Thoracic aorta (tissue), 2 donors: ENCODE results near the gene MEF2B. TPM values are rescaled to one million over a fixed set of nuclear protein-coding genes. Genes with fewer than 3 reads are reported as not detected.
"Not testable (repeated sequence)": the region's sequence is repeated elsewhere in the genome, so short reads cannot be mapped to it uniquely, and the experiment has no call there.

Experiments used
- ATAC-seq: fragments of 150-250 bp; one replicate; pipeline ENCODE4 v1.8.0; 2017; ENCODE audit warnings: low read depth; ENCODE audit not compliant: insufficient number of reproducible peaks, low FRiP score
- DNase-seq: peaks from one replicate; pipeline ENCODE4 v3.0.0-alpha.2; 2020; ENCODE audit warnings: low spot score
- H3K27ac ChIP-seq, 2 donors: fragments of 200-600 bp; sonication (generic); 1 replicate in 1 of 2; 2 replicates in 1 of 2; pipeline ENCODE4 v1.5.1; 2016; ENCODE audit warnings: mild to moderate bottlenecking in 2 of 2, moderate library complexity in 2 of 2
- H3K27me3 ChIP-seq: fragments of 200-600 bp; sonication (generic); replicated peaks from 2 replicates; pipeline ENCODE4 v1.6.0; 2016; ENCODE audit warnings: mild to moderate bottlenecking; ENCODE audit not compliant: insufficient read depth
- H3K36me3 ChIP-seq: fragments of 200-600 bp; sonication (generic); one replicate; pipeline ENCODE4 v1.5.1; 2016
- H3K4me1 ChIP-seq, 2 donors: fragments of 200-600 bp; sonication (generic); 1 replicate in 1 of 2; 2 replicates in 1 of 2; pipeline versions ENCODE4 v1.5.1 to v1.6.0; 2016; ENCODE audit warnings: low read depth in 2 of 2, mild to moderate bottlenecking in 1 of 2; ENCODE audit not compliant: control insufficient read depth in 1 of 2
- H3K4me3 ChIP-seq: fragments of 200-600 bp; sonication (generic); 2 replicates; pipeline ENCODE4 v1.5.1; 2016; ENCODE audit warnings: mild to moderate bottlenecking
- H3K9me3 ChIP-seq: fragments of 200-600 bp; sonication (generic); 2 replicates; pipeline ENCODE4 v1.5.1; 2016
- total RNA-seq, 2 donors: library from RNA; depleted of rRNA; stranded (reverse); fragments of >200 nt; gene quantifications; one replicate each; pipeline versions ENCODE4 v1.1.0 to v1.2.3, GENCODE V29; 2016
- TF ChIP-seq, protein P1 (sequence below): fragments of 200-600 bp; sonication (generic); IDR thresholded peaks from one replicate; pipeline ENCODE4 v1.5.1; 2019; ENCODE audit warnings: antibody characterized with exemption

The MEF2B gene
- total RNA-seq, 2 donors from 2014 or later = 1.5 to 2.0 TPM

DNA sequence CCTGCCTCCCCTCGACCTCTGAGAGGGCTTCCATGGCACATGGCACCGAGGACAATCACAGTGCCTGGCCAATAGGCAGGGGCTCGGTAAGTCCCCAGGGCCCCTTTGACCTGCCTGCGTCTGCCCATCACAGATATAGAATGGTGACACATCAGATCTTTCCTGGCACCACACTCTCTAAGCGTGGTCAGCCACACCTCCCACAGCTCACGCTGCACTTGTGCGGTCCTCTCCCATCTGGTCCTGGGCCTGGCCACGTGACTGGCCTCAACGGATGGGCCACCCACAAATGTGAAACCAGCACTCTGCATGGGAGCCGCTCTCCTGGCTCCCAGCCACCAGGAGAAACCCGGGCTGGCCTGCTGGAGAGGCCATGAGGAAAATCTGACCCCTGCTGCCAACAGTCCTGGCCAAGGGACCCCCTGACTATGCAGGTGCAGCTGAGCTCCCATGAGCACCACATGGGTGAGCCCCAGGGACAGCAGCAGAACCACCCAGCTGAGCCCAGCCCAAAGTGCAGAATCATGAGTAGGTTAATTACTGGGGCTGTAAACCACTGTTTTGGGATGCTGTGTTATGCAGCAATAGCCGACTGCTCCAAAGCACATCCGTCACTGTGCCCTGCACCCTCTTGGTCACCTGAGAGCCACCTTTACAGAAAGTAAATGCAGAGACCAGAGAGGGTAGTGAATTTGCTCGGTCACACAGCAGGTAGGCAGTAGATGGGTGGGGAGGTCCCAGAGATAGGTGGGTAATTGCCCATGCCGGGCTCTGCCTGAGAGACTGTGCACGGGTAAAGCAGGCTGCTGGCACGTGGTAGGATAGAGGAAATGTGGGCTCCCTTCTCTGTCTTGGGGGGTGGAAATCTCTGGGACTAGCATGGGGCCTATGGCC is 9.7 kb upstream of the MEF2B start:
- no peaks in the 10 kb centered on the region for H3K9me3 ChIP-seq
- H3K27me3 ChIP-seq = no peaks in the 10 kb centered on the region
- ATAC-seq (no peak), DNase-seq (no peak)
- H3K4me3 ChIP-seq = no peak overlapping the region
- H3K27ac ChIP-seq = no peak overlapping the region
- TF ChIP-seq, protein P1, sequence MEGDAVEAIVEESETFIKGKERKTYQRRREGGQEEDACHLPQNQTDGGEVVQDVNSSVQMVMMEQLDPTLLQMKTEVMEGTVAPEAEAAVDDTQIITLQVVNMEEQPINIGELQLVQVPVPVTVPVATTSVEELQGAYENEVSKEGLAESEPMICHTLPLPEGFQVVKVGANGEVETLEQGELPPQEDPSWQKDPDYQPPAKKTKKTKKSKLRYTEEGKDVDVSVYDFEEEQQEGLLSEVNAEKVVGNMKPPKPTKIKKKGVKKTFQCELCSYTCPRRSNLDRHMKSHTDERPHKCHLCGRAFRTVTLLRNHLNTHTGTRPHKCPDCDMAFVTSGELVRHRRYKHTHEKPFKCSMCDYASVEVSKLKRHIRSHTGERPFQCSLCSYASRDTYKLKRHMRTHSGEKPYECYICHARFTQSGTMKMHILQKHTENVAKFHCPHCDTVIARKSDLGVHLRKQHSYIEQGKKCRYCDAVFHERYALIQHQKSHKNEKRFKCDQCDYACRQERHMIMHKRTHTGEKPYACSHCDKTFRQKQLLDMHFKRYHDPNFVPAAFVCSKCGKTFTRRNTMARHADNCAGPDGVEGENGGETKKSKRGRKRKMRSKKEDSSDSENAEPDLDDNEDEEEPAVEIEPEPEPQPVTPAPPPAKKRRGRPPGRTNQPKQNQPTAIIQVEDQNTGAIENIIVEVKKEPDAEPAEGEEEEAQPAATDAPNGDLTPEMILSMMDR = no peak
- peaks cover 17% of the 10 kb centered on the region for H3K36me3 ChIP-seq
- no peaks in the 10 kb centered on the region for H3K4me1 ChIP-seq

- Histone ChIP-seq H3K36me3 (peaks cover 13% of the 10 kb centered on the region), H3K27ac (no peak overlapping the region), H3K9me3 (no peaks in the 10 kb centered on the region), H3K27me3 (no peaks in the 10 kb centered on the region), H3K4me3 (no peak overlapping the region), H3K4me1 (no peaks in the 10 kb centered on the region)
- ATAC-seq (no peak), DNase-seq (no peak)
- TF ChIP-seq, protein P1 = no peak
Measured at GRCh38 chr19:19176950-19177349, 6.9 kb upstream of the MEF2B start.

- not testable (repeated sequence) for H3K4me3 ChIP-seq, H3K36me3 ChIP-seq, H3K27ac ChIP-seq, H3K4me1 ChIP-seq, ATAC-seq, H3K27me3 ChIP-seq, DNase-seq, H3K9me3 ChIP-seq
Measured at GRCh38 chr19:19173243-19173642, 3.2 kb upstream of the MEF2B start.

GRCh38 chr19:19171821-19172532 is 1.9 kb upstream of the MEF2B start:
- ATAC-seq (no peak), DNase-seq (no peak)
- H3K27me3 ChIP-seq = no peaks in the 10 kb centered on the region
- H3K27ac ChIP-seq = no peak overlapping the region
- H3K36me3 ChIP-seq = no peaks in the 10 kb centered on the region
- H3K4me3 ChIP-seq = no peak overlapping the region
- TF ChIP-seq, protein P1 = no peak
- H3K9me3 ChIP-seq = no peaks in the 10 kb centered on the region
- peaks cover 6 to 9% of the 10 kb centered on the region in 2 donors for H3K4me1 ChIP-seq

- Histone ChIP-seq H3K4me1 (peaks cover 6 to 9% of the 10 kb centered on the region in 2 donors), H3K27me3 (no peaks in the 10 kb centered on the region), H3K36me3 (no peaks in the 10 kb centered on the region), H3K4me3 (no peak overlapping the region), H3K9me3 (no peaks in the 10 kb centered on the region), H3K27ac (no peak overlapping the region)
- DNase-seq = no peak
- no peak for ATAC-seq
- TF ChIP-seq, protein P1 = no peak
Measured at GRCh38 chr19:19170873-19171672, 1.0 kb upstream of the MEF2B start.
